Endometrial microvascular endothelial cells (primary cell): ENCODE results near the gene EXOSC7. TPM values are rescaled to one million over a fixed set of nuclear protein-coding genes. Genes with fewer than 3 reads are reported as not detected.
"Not testable (repeated sequence)": the region's sequence is repeated elsewhere in the genome, so short reads cannot be mapped to it uniquely, and the experiment has no call there.

Experiments used
- in situ Hi-C: cut with HindIII; loops from 2 replicates; pipeline ENCODE4 v1.10.0; 2017; ENCODE audit warnings: low sequenced_read_pairs, low pct_unique_long_range_greater_than_20kb; ENCODE audit errors: inconsistent ontology term
- total RNA-seq: library from RNA; depleted of rRNA; stranded (reverse); fragments of >200 nt; gene quantifications from one replicate; pipeline ENCODE4 v1.2.3, GENCODE V29; 2015; ENCODE audit errors: inconsistent ontology term

EXOSC7 gene
- total RNA-seq = 84.8 TPM

- in situ Hi-C loops = no loop called here
Measured at GRCh38 chr3:44976002-44976815, at the start of gene EXOSC7, which contains the start of gene ZDHHC3. Gene EXOSC7 (plus strand): TSS chr3:44976244. CDS start chr3:44976278, 34 bp downstream. Gene ZDHHC3 (minus strand): TSS chr3:44976174. CDS start chr3:44959436, 16,738 bp downstream.

DNA sequence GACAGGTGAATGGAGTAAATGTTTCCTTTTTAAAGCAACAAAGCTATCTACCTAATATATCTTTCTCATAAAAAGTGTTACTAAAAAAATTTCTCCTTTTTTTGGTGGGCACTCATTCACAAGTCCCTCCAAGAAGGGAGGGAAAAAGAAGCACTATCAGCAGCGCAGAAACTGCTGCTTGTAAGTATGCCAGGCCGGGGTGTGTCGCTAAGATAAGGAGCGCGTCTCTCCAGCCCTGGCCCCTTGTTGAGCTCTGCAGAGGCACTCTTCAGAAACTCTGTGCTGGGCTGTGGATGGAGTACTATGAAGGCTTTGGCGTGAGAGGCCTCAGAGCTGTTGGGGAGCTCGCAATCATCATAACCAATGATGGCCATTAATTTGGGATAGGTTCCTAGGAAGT lies 49.1 kb upstream of the EXOSC7 start:
- in situ Hi-C loops = no loop called here

DNA sequence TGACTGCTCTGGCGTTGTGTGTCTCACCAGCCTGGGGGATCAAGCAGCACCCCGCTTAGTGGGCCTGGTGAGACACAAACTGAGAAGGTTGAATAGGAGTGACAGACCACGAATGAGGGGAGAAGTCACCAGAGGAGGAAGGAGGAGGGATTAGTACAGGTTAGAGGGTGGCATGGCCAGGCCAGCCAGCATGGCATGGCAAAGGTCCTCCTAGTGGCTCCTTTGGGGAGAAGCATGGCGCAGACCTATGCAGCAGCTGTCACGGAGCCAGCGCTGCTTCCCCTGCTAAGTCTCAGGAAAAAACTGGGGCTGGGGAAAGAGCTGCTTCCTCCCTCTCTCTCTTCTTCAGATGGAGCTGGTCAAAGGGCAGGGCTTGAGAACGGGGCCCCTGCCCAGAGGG lies 48.7 kb upstream of the EXOSC7 start:
- in situ Hi-C loops = no loop called here

- in situ Hi-C loops = no loop called here
Measured at GRCh38 chr3:44929782-44930181, 46.3 kb upstream of the EXOSC7 start.

- in situ Hi-C loops = no loop called here
Measured at GRCh38 chr3:44930911-44931310, 45.1 kb upstream of the EXOSC7 start.

DNA sequence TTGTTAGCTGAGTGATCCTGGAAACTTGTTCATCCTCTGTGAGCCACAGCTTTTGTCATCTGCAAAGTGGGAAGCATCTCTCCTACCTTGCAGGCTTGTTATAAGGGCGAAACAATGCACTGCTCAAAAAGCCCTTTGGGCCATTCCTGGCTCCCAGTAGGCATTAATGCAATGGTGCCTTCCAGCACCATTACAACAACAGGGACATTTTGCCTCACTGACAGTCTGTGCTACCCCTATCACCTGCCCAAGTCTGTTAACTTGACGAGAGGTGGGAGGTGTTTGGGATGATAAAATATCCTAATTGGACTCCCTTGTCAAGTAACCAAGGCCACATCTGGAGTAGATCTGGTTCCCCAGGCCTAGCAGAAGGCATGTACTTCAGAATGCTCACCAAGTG lies 44.3 kb upstream of the EXOSC7 start:
- in situ Hi-C loops = no loop called here

GRCh38 chr3:44932271-44932670 lies 43.8 kb upstream of the EXOSC7 start:
- in situ Hi-C loops = no loop called here

GRCh38 chr3:44932986-44933944 lies 42.8 kb upstream of the EXOSC7 start:
- in situ Hi-C loops = no loop called here

- in situ Hi-C loops = no loop called here
Measured at GRCh38 chr3:44939581-44940036, 36.4 kb upstream of the EXOSC7 start.

GRCh38 chr3:44942202-44942921 lies 33.7 kb upstream of the EXOSC7 start:
- in situ Hi-C loops = no loop called here

DNA sequence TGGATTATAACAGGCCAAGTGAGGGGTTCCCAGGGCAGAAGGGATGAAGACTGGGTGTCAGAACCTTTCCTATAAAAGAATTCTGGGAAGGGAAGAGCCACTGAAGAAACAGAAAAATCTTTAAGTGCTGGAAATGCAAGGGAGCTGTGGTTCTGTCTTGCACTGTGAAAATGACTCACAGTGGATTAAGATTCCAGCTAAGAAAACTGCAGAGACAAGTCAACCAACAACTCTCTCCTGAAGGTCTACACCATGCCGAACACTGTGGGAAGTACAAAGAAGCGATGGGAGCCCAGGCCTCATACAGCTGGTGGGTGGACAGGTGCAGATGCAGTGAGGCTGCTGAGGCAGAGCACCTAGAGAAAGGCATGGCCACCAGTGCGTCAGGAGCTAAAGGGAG lies 27.8 kb upstream of the EXOSC7 start:
- in situ Hi-C loops = no loop called here

GRCh38 chr3:44949770-44950169 lies 26.3 kb upstream of the EXOSC7 start:
- in situ Hi-C loops = not testable (repeated sequence)

DNA sequence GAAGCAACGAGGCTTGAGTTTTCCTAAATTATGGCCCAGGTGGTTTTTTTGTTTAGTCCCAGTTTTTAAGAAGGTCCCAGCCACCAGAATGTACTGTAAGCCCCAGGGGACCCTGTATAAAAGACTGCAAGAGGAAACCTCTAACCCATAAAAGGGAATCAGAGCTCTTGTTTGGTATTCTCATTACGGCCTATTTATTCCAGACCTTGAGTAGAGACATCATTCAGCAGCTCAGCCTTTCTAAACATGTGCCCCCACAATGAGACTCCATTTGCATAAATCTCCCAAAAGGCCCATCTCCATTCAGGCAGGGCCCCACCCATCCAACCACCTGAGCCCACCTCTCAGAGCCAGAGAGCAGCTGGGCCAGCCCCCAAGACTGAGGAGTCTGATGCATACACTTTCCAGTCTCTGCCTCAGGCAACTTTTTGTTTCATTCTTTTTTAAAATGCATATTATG lies 25.7 kb upstream of the EXOSC7 start:
- in situ Hi-C loops = no loop called here

DNA sequence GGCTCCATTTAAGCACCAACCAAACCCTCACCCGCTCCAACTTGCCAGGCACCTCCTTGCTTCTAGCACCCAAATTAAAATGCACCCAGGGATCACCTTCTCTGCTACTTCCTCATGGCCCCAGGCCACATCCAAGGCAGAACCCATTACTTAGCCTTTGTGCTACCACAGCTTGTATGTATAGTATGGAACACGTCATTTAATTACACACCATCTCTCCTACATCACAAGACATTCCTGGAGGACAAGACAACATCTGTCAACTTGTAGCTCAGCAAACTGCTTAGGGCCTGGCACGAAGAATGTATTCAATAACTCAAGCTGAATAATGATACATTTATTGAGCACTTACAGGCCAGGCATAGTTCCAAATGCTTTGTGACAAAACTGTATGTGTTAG lies 23.4 kb upstream of the EXOSC7 start:
- in situ Hi-C loops = no loop called here

- in situ Hi-C loops = no loop called here
Measured at GRCh38 chr3:44954304-44954703, 21.7 kb upstream of the EXOSC7 start.

- in situ Hi-C loops = no loop called here
Measured at GRCh38 chr3:44954962-44955361, 21.1 kb upstream of the EXOSC7 start.

GRCh38 chr3:44955917-44956316 lies 20.1 kb upstream of the EXOSC7 start:
- in situ Hi-C loops = no loop called here

GRCh38 chr3:44957986-44958385 lies 18.1 kb upstream of the EXOSC7 start:
- in situ Hi-C loops = no loop called here

DNA sequence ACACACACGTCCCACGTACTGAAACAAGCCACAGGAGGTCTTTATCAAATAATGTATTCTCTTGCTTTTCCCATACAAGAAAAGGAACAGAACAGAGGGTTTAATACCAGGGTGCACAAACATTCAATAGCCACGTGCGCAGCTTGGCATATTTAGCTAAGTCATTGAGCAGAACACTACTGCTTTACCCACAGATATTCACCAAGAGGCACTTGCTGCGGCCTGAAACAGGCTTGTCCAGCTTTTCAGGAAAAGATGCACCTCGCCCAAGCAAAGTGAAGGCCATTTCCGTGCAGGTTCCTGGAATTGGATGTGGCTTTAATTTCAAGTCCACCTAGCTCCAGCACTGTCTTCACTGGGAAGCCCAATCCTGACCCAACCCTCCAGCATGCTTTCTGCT lies 17.7 kb upstream of the EXOSC7 start:
- in situ Hi-C loops = no loop called here
